ENCODE data around the gene CES3. TPM values are rescaled to one million over a fixed set of nuclear protein-coding genes. Genes with fewer than 3 reads are reported as not detected.

The CES3 gene
- total RNA-seq, 1 donor from 2014 or later, result 0.29 TPM

GRCh38 chr16:67016681-67017420, 55.8 kb downstream of the CES3 start:
- ATAC-seq (ENCODE audit: low read depth), result no peak
- ChIA-PET CTCF (interaction anchor here (1.0 to 2.9 kb wide), 6 partner anchors 9 to 168 kb away, joined by 3 to 32 read pairs (median 8); partner anchors contain the start of gene CBFB), POLR2A (interaction anchor here (1.5 to 1.7 kb wide), 2 partner anchors 11 to 210 kb away, joined by 5 to 9 read pairs; partner anchors contain the start of genes CBFB and TMEM208)
- no peaks in the 10 kb centered on the region for H3K27me3 Mint-ChIP-seq
- intact Hi-C loops (cut with micrococcal nuclease), result loop anchor here (1.0 kb wide), 1 partner anchor 168 kb away; no protein-coding TSS in a partner anchor
- no peak overlapping the region for H3K4me3 Mint-ChIP-seq
- H3K9me3 Mint-ChIP-seq, result no peaks in the 10 kb centered on the region
- H3K36me3 Mint-ChIP-seq (ENCODE audit: low read depth), result no peaks in the 10 kb centered on the region
- no peak for TF ChIP-seq CTCF (IDR thresholded peaks at IDR 0.05)
- no peak for DNase-seq
- H3K4me1 Mint-ChIP-seq, result peaks cover 4% of the 10 kb centered on the region
- no peak overlapping the region for H3K27ac Mint-ChIP-seq

GRCh38 chr16:67017421-67017750, 56.3 kb downstream of the CES3 start:
- POLR2A ChIA-PET, result interaction anchor here (1.1 to 1.7 kb wide), 3 partner anchors 11 to 210 kb away, joined by 4 to 9 read pairs (median 5); partner anchors contain the start of genes CBFB and TMEM208
- no peak overlapping the region for H3K4me3 Mint-ChIP-seq
- no peaks in the 10 kb centered on the region for H3K27me3 Mint-ChIP-seq
- no peak for TF ChIP-seq CTCF (IDR thresholded peaks at IDR 0.05)
- no peaks in the 10 kb centered on the region for H3K36me3 Mint-ChIP-seq (ENCODE audit: low read depth)
- no peaks in the 10 kb centered on the region for H3K9me3 Mint-ChIP-seq
- peaks cover 4% of the 10 kb centered on the region for H3K4me1 Mint-ChIP-seq
- intact Hi-C loops (cut with micrococcal nuclease), result loop anchor here (1.0 kb wide), 1 partner anchor 168 kb away; no protein-coding TSS in a partner anchor
- CTCF ChIA-PET, result interaction anchor here (1.0 to 2.9 kb wide), 8 partner anchors 9 to 168 kb away, joined by 3 to 32 read pairs (median 8); partner anchors contain the start of gene CBFB
- no peak overlapping the region for H3K27ac Mint-ChIP-seq
- ATAC-seq (ENCODE audit: low read depth) (no peak), DNase-seq (no peak)

- Mint-ChIP-seq H3K27ac (no peak overlapping the region), H3K4me1 (peaks cover 4% of the 10 kb centered on the region), H3K9me3 (no peaks in the 10 kb centered on the region), H3K36me3 (ENCODE audit: low read depth) (no peaks in the 10 kb centered on the region), H3K4me3 (no peak overlapping the region), H3K27me3 (no peaks in the 10 kb centered on the region)
- intact Hi-C loops (cut with micrococcal nuclease), result loop anchor here (1.0 kb wide), 2 partner anchors 137 to 167 kb away; no protein-coding TSS in a partner anchor
- ATAC-seq (ENCODE audit: low read depth) (peak; percentile 80), DNase-seq (peak; percentile 41)
- CTCF ChIA-PET, result interaction anchor here (0.6 to 2.9 kb wide), 11 partner anchors 8 to 229 kb away, joined by 3 to 32 read pairs (median 4); partner anchors contain the start of genes CBFB and FHOD1
- no peak for TF ChIP-seq CTCF (IDR thresholded peaks at IDR 0.05)
- POLR2A ChIA-PET, result interaction anchor here (0.7 to 1.7 kb wide), 5 partner anchors 10 to 209 kb away, joined by 3 to 9 read pairs (median 4); partner anchors contain the start of genes CBFB and TMEM208
Observed at GRCh38 chr16:67017810-67018488, 56.9 kb downstream of the CES3 start.

- Mint-ChIP-seq H3K9me3 (no peaks in the 10 kb centered on the region), H3K4me1 (peaks cover 2% of the 10 kb centered on the region), H3K4me3 (no peak overlapping the region), H3K27me3 (no peaks in the 10 kb centered on the region), H3K36me3 (ENCODE audit: low read depth) (no peaks in the 10 kb centered on the region), H3K27ac (no peak overlapping the region)
- intact Hi-C loops (cut with micrococcal nuclease), result no loop called here
- no peak for TF ChIP-seq CTCF (IDR thresholded peaks at IDR 0.05)
- POLR2A ChIA-PET, result interaction anchor here (0.6 to 0.7 kb wide), 2 partner anchors 10 to 1292 kb away, joined by 3 read pairs; partner anchors contain the start of genes PRMT7 and SLC7A6OS
- CTCF ChIA-PET, result interaction anchor here (0.7 to 2.9 kb wide), 4 partner anchors 81 to 166 kb away, joined by 3 to 32 read pairs (median 13); no protein-coding TSS in a partner anchor
- no peak for DNase-seq
- ATAC-seq (ENCODE audit: low read depth), result no peak
Observed at GRCh38 chr16:67019171-67019570, 58.1 kb downstream of the CES3 start.

Measured in activated B cell treated with CpG ODN at 0.5 μM for 24 hours (primary cell).